Mesothelial cell of epicardium (in vitro differentiated cells): ENCODE results near the gene HDGFL2. TPM values are rescaled to one million over a fixed set of nuclear protein-coding genes. Genes with fewer than 3 reads are reported as not detected.

ENCODE experiments used
- DNase-seq, 2 experiments: peaks; one replicate each; pipeline ENCODE4 v3.0.0; 2021; ENCODE audit warnings: low spot score in 2 of 2; ENCODE audit not compliant: unreplicated experiment in 2 of 2
- H3K27ac Mint-ChIP-seq: 2 replicates; pipeline ENCODE4 v1.8.0; 2021; ENCODE audit warnings: mixed read lengths
- H3K27me3 Mint-ChIP-seq: 2 replicates; pipeline ENCODE4 v1.8.0; 2021; ENCODE audit warnings: low read depth, mixed read lengths
- H3K36me3 Mint-ChIP-seq: 2 replicates; pipeline ENCODE4 v1.8.0; 2021; ENCODE audit warnings: mixed read lengths
- H3K4me1 Mint-ChIP-seq: 2 replicates; pipeline ENCODE4 v1.8.0; 2021; ENCODE audit warnings: mixed read lengths
- H3K4me3 Mint-ChIP-seq: 2 replicates; pipeline ENCODE4 v1.8.0; 2021; ENCODE audit warnings: mild to moderate bottlenecking, moderate library complexity, mixed read lengths
- H3K9me3 Mint-ChIP-seq: 2 replicates; pipeline ENCODE4 v1.8.0; 2021; ENCODE audit warnings: mixed read lengths
- total RNA-seq: library from RNA; stranded (reverse); gene quantifications from 3 replicates; pipeline ENCODE4 v1.2.1, GENCODE V29; 2021
- TF ChIP-seq, protein P1 (sequence below): fragments of 200-600 bp; sonication (generic); IDR thresholded peaks from one replicate; pipeline ENCODE4 v1.5.0; 2021; ENCODE audit warnings: antibody characterized with exemption; ENCODE audit not compliant: unreplicated experiment

HDGFL2 gene
- total RNA-seq, 1 donor from 2014 or later = 91.3 TPM

GRCh38 chr19:4493104-4493928, 21.2 kb downstream of the HDGFL2 start:
- Mint-ChIP-seq H3K36me3 (peaks cover 13% of the 10 kb centered on the region), H3K9me3 (no peaks in the 10 kb centered on the region), H3K27me3 (no peaks in the 10 kb centered on the region), H3K4me1 (no peaks in the 10 kb centered on the region), H3K4me3 (no peak overlapping the region), H3K27ac (no peak overlapping the region)
- no peak for DNase-seq
- TF ChIP-seq, protein P1, sequence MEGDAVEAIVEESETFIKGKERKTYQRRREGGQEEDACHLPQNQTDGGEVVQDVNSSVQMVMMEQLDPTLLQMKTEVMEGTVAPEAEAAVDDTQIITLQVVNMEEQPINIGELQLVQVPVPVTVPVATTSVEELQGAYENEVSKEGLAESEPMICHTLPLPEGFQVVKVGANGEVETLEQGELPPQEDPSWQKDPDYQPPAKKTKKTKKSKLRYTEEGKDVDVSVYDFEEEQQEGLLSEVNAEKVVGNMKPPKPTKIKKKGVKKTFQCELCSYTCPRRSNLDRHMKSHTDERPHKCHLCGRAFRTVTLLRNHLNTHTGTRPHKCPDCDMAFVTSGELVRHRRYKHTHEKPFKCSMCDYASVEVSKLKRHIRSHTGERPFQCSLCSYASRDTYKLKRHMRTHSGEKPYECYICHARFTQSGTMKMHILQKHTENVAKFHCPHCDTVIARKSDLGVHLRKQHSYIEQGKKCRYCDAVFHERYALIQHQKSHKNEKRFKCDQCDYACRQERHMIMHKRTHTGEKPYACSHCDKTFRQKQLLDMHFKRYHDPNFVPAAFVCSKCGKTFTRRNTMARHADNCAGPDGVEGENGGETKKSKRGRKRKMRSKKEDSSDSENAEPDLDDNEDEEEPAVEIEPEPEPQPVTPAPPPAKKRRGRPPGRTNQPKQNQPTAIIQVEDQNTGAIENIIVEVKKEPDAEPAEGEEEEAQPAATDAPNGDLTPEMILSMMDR = no peak

- Mint-ChIP-seq H3K36me3 (peaks cover 13% of the 10 kb centered on the region), H3K4me3 (no peak overlapping the region), H3K27me3 (no peaks in the 10 kb centered on the region), H3K4me1 (no peaks in the 10 kb centered on the region), H3K9me3 (no peaks in the 10 kb centered on the region), H3K27ac (no peak overlapping the region)
- TF ChIP-seq, protein P1 = no peak
- no peak for DNase-seq
Measured at GRCh38 chr19:4493929-4494690, 22.0 kb downstream of the HDGFL2 start.

DNA sequence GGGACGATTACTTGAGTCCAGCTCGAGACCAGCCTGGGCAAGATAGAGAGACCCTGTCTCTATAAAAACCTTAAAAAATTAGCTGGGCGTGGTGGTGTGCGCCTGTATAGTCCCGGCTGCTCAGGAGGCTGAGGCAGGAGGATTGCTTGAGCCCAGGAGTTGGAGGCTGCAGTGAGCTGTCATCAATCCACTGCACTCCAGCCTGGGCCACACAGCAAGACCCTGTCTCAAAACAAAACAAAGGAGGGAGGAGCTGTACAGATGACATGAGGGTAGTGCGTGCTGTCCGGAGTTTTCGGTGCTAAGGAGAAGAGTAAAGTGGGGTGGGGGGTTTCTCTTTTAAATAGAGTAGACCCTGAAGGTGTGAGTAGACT, 22.6 kb downstream of the HDGFL2 start:
- Mint-ChIP-seq H3K4me1 (no peaks in the 10 kb centered on the region), H3K27ac (no peak overlapping the region)

GRCh38 chr19:4495471-4495870, 23.4 kb downstream of the HDGFL2 start:
- Mint-ChIP-seq H3K27ac (no peak overlapping the region), H3K4me1 (no peaks in the 10 kb centered on the region), H3K36me3 (peaks cover 8% of the 10 kb centered on the region), H3K9me3 (no peaks in the 10 kb centered on the region), H3K27me3 (no peaks in the 10 kb centered on the region), H3K4me3 (no peak overlapping the region)
- TF ChIP-seq, protein P1 = no peak
- DNase-seq = no peak

More for the DNA sequence above, 22.6 kb downstream of the HDGFL2 start:
- Mint-ChIP-seq H3K4me3 (no peak overlapping the region), H3K9me3 (no peaks in the 10 kb centered on the region), H3K36me3 (peaks cover 12% of the 10 kb centered on the region), H3K27me3 (no peaks in the 10 kb centered on the region)
- no peak for DNase-seq
- TF ChIP-seq, protein P1 = no peak

DNA sequence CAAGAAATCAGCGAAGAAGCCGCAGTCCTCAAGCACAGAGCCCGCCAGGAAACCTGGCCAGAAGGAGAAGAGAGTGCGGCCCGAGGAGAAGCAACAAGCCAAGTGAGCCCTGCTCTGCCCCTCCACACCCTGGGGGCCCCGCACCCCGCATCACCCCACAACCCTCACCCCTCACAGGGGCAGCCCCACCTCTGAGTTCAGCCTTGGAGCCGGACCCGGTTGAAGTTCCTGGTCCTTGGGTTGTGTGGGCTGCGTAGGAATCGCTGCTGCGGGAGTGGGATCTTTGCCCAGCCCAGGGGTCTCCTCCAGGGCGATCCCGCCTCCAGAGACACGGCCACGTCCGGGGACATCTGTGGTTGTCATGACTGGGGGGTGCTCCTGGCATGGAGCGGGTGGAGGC, 24.2 kb downstream of the HDGFL2 start:
- H3K4me1 Mint-ChIP-seq = no peaks in the 10 kb centered on the region
- no peak for DNase-seq
- peaks cover 6% of the 10 kb centered on the region for H3K36me3 Mint-ChIP-seq
- H3K9me3 Mint-ChIP-seq = no peaks in the 10 kb centered on the region
- no peak overlapping the region for H3K27ac Mint-ChIP-seq
- TF ChIP-seq, protein P1 = no peak
- H3K27me3 Mint-ChIP-seq = no peaks in the 10 kb centered on the region
- H3K4me3 Mint-ChIP-seq = no peak overlapping the region
